ENCODE results near the gene NEU2. TPM values are rescaled to one million over a fixed set of nuclear protein-coding genes. Genes with fewer than 3 reads are reported as not detected.

NEU2 gene
- polyA plus RNA-seq, 2 of the 4 experiments (the other 2 are of a cell fraction) = not detected

GRCh38 chr2:233059797-233060500, 27.5 kb downstream of the NEU2 start, which contains the start of gene INPP5D:
Gene INPP5D, plus strand, starts transcription at chr2:233060342. Its CDS starts 137 bp downstream, at chr2:233060479.
- FAIRE-seq = no peak
- ChIA-PET POLR2A (no interaction called here), CTCF (interaction anchor here (0.8 to 2.0 kb wide), 8 partner anchors 8 to 214 kb away, joined by 3 to 5 read pairs (median 4); no protein-coding TSS in a partner anchor)
- DNase-seq (ENCODE audit: low read depth in 1 of 2, low spot score in 1 of 2) = no peak
- WGBS (ENCODE audit: missing lambda C conversion rate) = 82% methylated on average over 20 of the region's 26 CpGs
- Histone ChIP-seq H3K4me2 (no peak within 1 kb of the TSS), H3K4me3 (no peak within 1 kb of the TSS), H3K4me1 (no peaks in the 10 kb centered on the region), H3K9me3 (no peaks in the 10 kb centered on the region), H3K27ac (peak within 1 kb of the TSS in 1 of 2 experiments; percentile 26; a peak in 1 of 6 replicates)
- TF ChIP-seq FOSL2 (IDR thresholded peaks at IDR 0.05) = no peak
- no peak for TF ChIP-seq FOSL2 (CRISPR knock-in tag; IDR thresholded peaks at IDR 0.05)
- no peak for TF ChIP-seq HOXB5 (CRISPR knock-in tag; IDR thresholded peaks at IDR 0.05)
- no peak for TF ChIP-seq E2F6 (IDR thresholded peaks at IDR 0.05; ENCODE audit: borderline replicate concordance, low read depth)
- TF ChIP-seq FOSB (CRISPR knock-in tag; IDR thresholded peaks at IDR 0.05) = no peak
- TF ChIP-seq MYC (IDR thresholded peaks at IDR 0.05; ENCODE audit: borderline replicate concordance, low read length) = no peak
- TF ChIP-seq REST (IDR thresholded peaks at IDR 0.05) = no peak
- no peak for ATAC-seq

- FAIRE-seq (no peak), ATAC-seq (no peak), DNase-seq (ENCODE audit: low read depth in 1 of 2, low spot score in 1 of 2) (no peak)
- WGBS (ENCODE audit: missing lambda C conversion rate) = 98% methylated on average over 11 of the region's 13 CpGs
- ChIA-PET CTCF (interaction anchor here (0.8 to 2.0 kb wide), 6 partner anchors 13 to 185 kb away, joined by 3 to 4 read pairs (median 3); no protein-coding TSS in a partner anchor), POLR2A (no interaction called here)
- H3K4me1 ChIP-seq = no peaks in the 10 kb centered on the region
- no peak for TF ChIP-seq MAX (IDR thresholded peaks at IDR 0.05)
- TF ChIP-seq ZFP36 (IDR thresholded peaks at IDR 0.05; ENCODE audit: borderline replicate concordance, partially characterized antibody) = no peak
- no peak for TF ChIP-seq PBX3 (IDR thresholded peaks at IDR 0.05)
- TF ChIP-seq GATA3 (IDR thresholded peaks at IDR 0.05; ENCODE audit: borderline replicate concordance) = no peak
- TF ChIP-seq MAFK (IDR thresholded peaks at IDR 0.05; ENCODE audit: partially characterized antibody) = no peak
- TF ChIP-seq HOXB5 (CRISPR knock-in tag; IDR thresholded peaks at IDR 0.05) = no peak
- TF ChIP-seq ELK1 (IDR thresholded peaks at IDR 0.05; ENCODE audit: low read depth, low read length) = no peak
- no peak for TF ChIP-seq EP300 (IDR thresholded peaks at IDR 0.05)
- TF ChIP-seq FOSB (CRISPR knock-in tag; IDR thresholded peaks at IDR 0.05) = no peak
- TF ChIP-seq RFX5 (IDR thresholded peaks at IDR 0.05) = no peak
- TF ChIP-seq RAD21 (conservative IDR thresholded peaks at IDR 0.05 in 1 of 2, IDR thresholded peaks at IDR 0.05 in 1 of 2) = no peak
- TF ChIP-seq POLR2AphosphoS2 (conservative IDR thresholded peaks at IDR 0.05; ENCODE audit: low read length) = no peak
- no peak for TF ChIP-seq BHLHE40 (IDR thresholded peaks at IDR 0.05; ENCODE audit: low read depth, low read length)
- TF ChIP-seq NR3C1 (IDR thresholded peaks at IDR 0.05) = no peak
- no peaks in the 10 kb centered on the region for H3K9me3 ChIP-seq
- no peak overlapping the region for H3K4me3 ChIP-seq
- H3K27ac ChIP-seq = no peak overlapping the region; a peak in 1 of 6 replicates
- H3K4me2 ChIP-seq = no peak overlapping the region
Measured at GRCh38 chr2:233060501-233060979, 28.1 kb downstream of the NEU2 start.

All from A549 (cell line).